ENCODE results near the gene OSBPL2. TPM values are rescaled to one million over a fixed set of nuclear protein-coding genes. Genes with fewer than 3 reads are reported as not detected.

OSBPL2 gene
- polyA plus RNA-seq, 1 donor (not counting 4 experiments of a cell fraction or from before 2014, with no cell fraction given) = 15.9 TPM

DNA sequence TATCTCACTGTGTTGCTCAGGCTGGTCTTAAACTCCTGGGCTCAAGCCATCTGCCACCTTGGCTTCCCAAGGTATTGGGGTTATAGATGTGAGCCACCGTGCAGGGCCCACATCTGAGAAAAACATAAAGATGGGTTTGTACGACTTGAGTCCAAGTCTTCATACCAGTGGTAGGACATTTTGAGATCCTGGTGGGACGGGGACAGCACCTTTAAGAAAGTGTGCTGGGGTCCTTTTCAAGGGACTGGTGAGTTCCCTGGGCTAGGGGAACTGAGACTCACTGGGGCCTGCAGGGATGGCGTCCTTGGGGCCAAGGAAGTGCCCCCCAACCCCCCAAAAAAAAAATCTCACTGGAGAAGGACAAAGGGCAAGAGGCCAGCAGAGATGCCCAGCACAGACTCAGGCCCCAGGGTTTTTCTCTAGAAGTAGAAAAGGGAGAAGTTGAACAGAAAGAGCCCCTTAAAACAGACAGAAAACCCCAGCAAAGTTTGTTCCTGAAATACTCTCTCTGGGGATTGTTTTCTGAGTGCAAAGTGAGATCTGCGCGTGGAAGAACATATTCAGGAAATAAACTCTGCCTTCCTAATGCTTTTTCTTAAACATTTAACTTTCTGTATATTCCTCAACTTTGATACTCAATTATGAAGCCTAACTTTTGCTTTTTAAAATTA lies 10.7 kb downstream of the OSBPL2 start:
- Histone ChIP-seq H3K9me1 (ENCODE audit: control insufficient read depth, extremely low read depth, insufficient read depth, low read length) (no peaks in the 10 kb centered on the region), H3K4me3 (ENCODE audit: control insufficient read depth in 2 of 3, extremely low read depth in 1 of 3, insufficient read depth in 2 of 3, low read depth in 1 of 3, low read length in 3 of 3) (no peak overlapping the region), H3K9ac (ENCODE audit: control insufficient read depth, extremely low read depth, insufficient read depth, low read length) (no peak overlapping the region), H3K36me3 (ENCODE audit: control insufficient read depth in 2 of 2, extremely low read depth in 1 of 2, insufficient read depth in 2 of 2, low read length in 2 of 2) (peaks cover 8 to 12% of the 10 kb centered on the region in 2 experiments), H3K27ac (ENCODE audit: control insufficient read depth, insufficient read depth, low read length) (no peak overlapping the region), H3K79me2 (ENCODE audit: control insufficient read depth, insufficient read depth, low read length) (peaks cover 72% of the 10 kb centered on the region), H4K20me1 (ENCODE audit: control insufficient read depth, extremely low read depth, insufficient read depth, low read length) (peaks cover 38% of the 10 kb centered on the region), H2AFZ (ENCODE audit: control insufficient read depth, low read length) (no peak overlapping the region), H3K4me2 (ENCODE audit: control insufficient read depth, extremely low read depth, insufficient read depth, low read depth, low read length) (no peak overlapping the region), H3K4me1 (ENCODE audit: control insufficient read depth, extremely low read depth, insufficient read depth, low read length) (peaks cover 2% of the 10 kb centered on the region), H3K27me3 (ENCODE audit: control insufficient read depth, extremely low read depth, insufficient read depth, low read length) (no peaks in the 10 kb centered on the region), H3K9me3 (ENCODE audit: control insufficient read depth, low read depth, low read length) (no peaks in the 10 kb centered on the region)
- FAIRE-seq (no peak), DNase-seq (ENCODE audit: low read depth, low spot score) (no peak)
- TF ChIP-seq, protein P1, sequence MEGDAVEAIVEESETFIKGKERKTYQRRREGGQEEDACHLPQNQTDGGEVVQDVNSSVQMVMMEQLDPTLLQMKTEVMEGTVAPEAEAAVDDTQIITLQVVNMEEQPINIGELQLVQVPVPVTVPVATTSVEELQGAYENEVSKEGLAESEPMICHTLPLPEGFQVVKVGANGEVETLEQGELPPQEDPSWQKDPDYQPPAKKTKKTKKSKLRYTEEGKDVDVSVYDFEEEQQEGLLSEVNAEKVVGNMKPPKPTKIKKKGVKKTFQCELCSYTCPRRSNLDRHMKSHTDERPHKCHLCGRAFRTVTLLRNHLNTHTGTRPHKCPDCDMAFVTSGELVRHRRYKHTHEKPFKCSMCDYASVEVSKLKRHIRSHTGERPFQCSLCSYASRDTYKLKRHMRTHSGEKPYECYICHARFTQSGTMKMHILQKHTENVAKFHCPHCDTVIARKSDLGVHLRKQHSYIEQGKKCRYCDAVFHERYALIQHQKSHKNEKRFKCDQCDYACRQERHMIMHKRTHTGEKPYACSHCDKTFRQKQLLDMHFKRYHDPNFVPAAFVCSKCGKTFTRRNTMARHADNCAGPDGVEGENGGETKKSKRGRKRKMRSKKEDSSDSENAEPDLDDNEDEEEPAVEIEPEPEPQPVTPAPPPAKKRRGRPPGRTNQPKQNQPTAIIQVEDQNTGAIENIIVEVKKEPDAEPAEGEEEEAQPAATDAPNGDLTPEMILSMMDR (optimal IDR thresholded peaks at IDR 0.05 in 1 of 3, IDR thresholded peaks at IDR 0.05 in 1 of 3, conservative IDR thresholded peaks at IDR 0.05 in 1 of 3; ENCODE audit: extremely low read depth in 1 of 3, insufficient read depth in 2 of 3, low read length in 3 of 3) = no peak
- no peak for TF ChIP-seq EZH2 (IDR thresholded peaks at IDR 0.05; ENCODE audit: low read length)
- dilution Hi-C loops (cut with MboI; ENCODE audit: extremely low pct_ligation_motif_present, low sequenced_read_pairs) = no loop called here

DNA sequence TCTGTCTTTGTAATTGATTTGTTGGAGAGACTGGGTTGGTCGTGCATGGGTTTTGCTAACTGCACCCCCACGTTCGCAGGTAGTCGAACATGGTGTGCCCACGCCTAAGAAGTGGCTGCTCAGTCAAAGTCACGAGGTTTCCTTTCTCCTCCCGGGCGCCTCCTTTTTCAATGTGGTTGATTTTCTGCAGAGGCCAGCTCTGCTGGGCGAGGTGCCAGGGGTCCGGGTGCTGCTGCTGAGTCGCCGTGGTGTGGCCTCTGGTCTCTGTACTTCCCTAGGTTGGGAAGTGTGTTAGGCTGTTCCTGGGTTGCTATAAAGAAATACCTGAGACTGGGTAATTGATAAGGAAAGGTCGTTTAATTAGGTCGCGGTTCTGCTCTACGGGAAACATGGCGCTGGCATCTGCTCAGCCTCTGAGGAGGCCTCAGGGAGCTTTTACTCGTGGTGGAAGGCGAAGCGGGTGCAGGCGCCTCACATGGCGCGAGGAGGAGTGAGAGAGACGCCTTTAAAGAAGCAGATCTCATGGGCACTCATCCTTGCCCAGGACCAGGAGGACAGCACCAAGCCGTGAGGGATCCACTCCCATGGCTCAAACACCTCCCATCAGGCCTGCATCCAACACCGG lies 14.1 kb downstream of the OSBPL2 start:
- Histone ChIP-seq H3K4me3 (ENCODE audit: control insufficient read depth in 2 of 3, extremely low read depth in 1 of 3, insufficient read depth in 2 of 3, low read depth in 1 of 3, low read length in 3 of 3) (no peak overlapping the region), H3K4me2 (ENCODE audit: control insufficient read depth, extremely low read depth, insufficient read depth, low read depth, low read length) (no peak overlapping the region), H3K36me3 (ENCODE audit: control insufficient read depth in 2 of 2, extremely low read depth in 1 of 2, insufficient read depth in 2 of 2, low read length in 2 of 2) (peaks cover 7 to 23% of the 10 kb centered on the region in 2 experiments), H3K4me1 (ENCODE audit: control insufficient read depth, extremely low read depth, insufficient read depth, low read length) (peaks cover 3% of the 10 kb centered on the region), H3K9me1 (ENCODE audit: control insufficient read depth, extremely low read depth, insufficient read depth, low read length) (no peaks in the 10 kb centered on the region), H3K27me3 (ENCODE audit: control insufficient read depth, extremely low read depth, insufficient read depth, low read length) (no peaks in the 10 kb centered on the region), H3K9ac (ENCODE audit: control insufficient read depth, extremely low read depth, insufficient read depth, low read length) (no peak overlapping the region), H3K79me2 (ENCODE audit: control insufficient read depth, insufficient read depth, low read length) (peaks cover 53% of the 10 kb centered on the region), H3K9me3 (ENCODE audit: control insufficient read depth, low read depth, low read length) (no peaks in the 10 kb centered on the region), H4K20me1 (ENCODE audit: control insufficient read depth, extremely low read depth, insufficient read depth, low read length) (peaks cover 21% of the 10 kb centered on the region), H3K27ac (ENCODE audit: control insufficient read depth, insufficient read depth, low read length) (no peak overlapping the region), H2AFZ (ENCODE audit: control insufficient read depth, low read length) (no peak overlapping the region)
- FAIRE-seq (no peak), DNase-seq (ENCODE audit: low read depth, low spot score) (no peak)
- TF ChIP-seq EZH2 (IDR thresholded peaks at IDR 0.05; ENCODE audit: low read length) = no peak
- TF ChIP-seq, protein P1 (optimal IDR thresholded peaks at IDR 0.05 in 1 of 3, IDR thresholded peaks at IDR 0.05 in 1 of 3, conservative IDR thresholded peaks at IDR 0.05 in 1 of 3; ENCODE audit: extremely low read depth in 1 of 3, insufficient read depth in 2 of 3, low read length in 3 of 3) = no peak
- dilution Hi-C loops (cut with MboI; ENCODE audit: extremely low pct_ligation_motif_present, low sequenced_read_pairs) = no loop called here

Data from keratinocyte (primary cell).